ENCODE data around the gene BLMH. TPM values are rescaled to one million over a fixed set of nuclear protein-coding genes. Genes with fewer than 3 reads are reported as not detected.
A peak's percentile ranks its signal among the peaks of the same experiment; 100 is the strongest.

BLMH gene
- polyA plus RNA-seq, 4 donors = 62.7 to 93.6 (median 81.6) TPM

DNA sequence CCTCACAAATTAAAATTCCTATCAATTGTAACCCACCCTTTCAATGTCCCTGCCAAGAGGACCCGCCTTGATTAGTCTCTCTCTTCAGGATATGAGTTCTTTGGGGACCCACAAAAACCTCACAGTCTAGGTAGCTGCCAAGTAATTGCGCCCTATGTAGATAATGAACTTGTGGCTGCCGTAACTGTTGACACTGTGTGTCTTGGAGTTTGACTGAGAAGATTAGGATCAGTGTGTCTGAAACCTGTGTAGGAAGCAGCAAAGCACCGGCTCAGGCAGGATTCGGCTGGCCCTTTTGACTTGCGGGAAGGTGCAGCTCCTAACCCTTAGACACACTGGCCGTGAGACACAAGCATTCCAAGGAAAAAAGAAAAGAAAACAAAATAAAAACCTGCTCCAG, 38.4 kb downstream of the BLMH start:
- no peak for DNase-seq (ENCODE audit: low read depth in 4 of 4, low spot score in 3 of 4)

DNA sequence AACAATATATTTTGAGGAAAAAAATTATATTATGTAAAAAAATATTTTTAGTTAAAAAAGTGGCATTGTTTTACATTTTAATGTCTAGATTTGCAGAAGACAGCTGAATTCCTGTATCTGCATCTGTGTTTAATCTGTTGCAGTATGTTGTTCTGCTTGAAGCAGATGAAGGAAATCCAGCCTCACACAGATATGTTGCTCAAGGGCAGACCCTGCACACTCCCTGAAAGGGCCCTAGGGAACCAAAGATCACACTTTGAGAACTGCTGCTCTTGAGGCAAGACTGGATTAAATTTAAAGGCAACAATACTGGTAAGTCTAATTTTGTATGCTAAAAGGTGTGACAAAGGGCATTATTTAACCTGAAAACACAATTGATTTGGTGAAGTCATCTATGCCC, 39.8 kb downstream of the BLMH start:
- DNase-seq (ENCODE audit: low read depth in 4 of 4, low spot score in 3 of 4) = no peak

DNA sequence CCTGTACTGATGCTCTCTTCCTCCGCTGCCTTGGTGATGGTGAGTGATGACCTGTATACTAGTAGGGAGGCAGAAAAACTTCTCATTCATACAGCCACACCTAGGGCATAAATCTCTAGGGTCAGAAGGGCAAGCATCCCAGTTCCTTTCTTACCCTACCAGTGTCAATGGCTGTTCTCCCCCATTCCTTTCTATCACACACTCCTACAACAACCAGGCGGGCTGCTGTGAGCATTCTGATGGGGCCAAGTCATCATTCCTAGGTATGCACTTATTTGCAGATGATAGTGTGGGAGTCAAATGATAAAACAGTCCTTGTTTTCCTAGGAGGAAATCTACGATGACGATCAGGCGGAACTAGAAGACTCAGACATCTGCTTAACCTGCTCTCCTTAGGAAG, 42.3 kb downstream of the BLMH start:
- DNase-seq (ENCODE audit: low read depth in 4 of 4, low spot score in 3 of 4) = no peak

DNA sequence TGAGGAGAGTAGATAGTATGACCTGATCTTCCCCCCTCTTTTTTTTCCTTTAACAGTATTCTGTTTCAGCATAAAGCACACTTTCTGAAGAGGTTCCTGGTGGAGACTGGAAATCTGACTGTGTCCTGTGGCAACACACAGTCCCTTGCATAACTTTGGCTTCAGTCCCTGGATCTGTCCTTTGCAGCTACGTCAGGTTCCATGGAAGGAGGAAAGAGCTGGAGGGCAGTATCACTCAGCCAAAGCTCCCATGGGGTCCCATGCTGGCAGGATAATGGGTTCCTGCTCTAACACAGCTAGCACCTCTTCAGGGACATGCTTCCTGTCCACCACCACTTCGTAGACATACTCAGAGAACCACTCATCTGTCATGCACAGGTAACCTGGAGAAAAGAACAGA, 43.0 kb downstream of the BLMH start:
- DNase-seq (ENCODE audit: low read depth in 4 of 4, low spot score in 3 of 4) = no peak

GRCh38 chr17:30246460-30246859, 45.3 kb downstream of the BLMH start:
- no peak for DNase-seq (ENCODE audit: low read depth in 4 of 4, low spot score in 3 of 4)

GRCh38 chr17:30244853-30245385, 46.8 kb downstream of the BLMH start:
- no peak for DNase-seq (ENCODE audit: low read depth in 4 of 4, low spot score in 3 of 4)

DNA sequence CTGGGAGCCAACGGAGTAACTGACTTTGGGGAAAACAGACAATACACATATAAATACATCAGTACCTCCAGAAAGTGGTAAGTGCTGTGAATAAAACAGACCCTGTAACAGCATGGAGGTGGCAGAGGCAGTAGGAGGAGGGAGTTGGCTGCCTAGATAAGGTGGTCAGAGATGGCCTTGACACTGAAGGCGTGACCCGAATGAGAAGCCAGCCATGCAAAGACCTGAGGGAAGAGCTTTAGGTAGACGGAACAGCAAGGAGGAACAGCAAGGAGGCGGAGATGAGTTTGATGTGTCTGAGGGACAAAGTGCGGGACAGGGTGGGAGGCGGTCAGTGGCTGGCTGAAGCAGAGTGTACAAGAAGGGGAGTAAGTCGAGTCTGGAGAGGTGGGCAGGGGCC, 48.2 kb downstream of the BLMH start:
- no peak for DNase-seq (ENCODE audit: low read depth in 4 of 4, low spot score in 3 of 4)

DNA sequence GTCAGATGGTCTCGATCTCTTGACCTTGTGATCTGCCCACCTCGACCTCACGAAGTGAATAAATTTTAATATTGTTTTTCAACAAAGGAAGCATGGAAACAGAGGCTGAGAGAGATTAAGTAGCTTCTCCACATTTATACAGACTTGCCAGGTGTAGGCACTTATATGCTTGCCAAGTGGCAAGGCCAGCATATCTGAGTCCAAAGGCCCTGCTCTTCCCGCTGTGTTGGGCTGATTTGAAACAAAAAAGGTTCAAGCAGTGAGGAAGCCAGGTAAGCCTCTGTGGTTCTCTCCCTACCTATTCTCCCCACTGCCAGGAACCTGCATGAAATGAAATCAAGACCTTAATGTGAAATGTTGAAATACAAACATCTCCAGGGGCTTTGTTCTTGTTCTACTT, 48.7 kb downstream of the BLMH start:
- no peak for DNase-seq (ENCODE audit: low read depth in 4 of 4, low spot score in 3 of 4)

DNA sequence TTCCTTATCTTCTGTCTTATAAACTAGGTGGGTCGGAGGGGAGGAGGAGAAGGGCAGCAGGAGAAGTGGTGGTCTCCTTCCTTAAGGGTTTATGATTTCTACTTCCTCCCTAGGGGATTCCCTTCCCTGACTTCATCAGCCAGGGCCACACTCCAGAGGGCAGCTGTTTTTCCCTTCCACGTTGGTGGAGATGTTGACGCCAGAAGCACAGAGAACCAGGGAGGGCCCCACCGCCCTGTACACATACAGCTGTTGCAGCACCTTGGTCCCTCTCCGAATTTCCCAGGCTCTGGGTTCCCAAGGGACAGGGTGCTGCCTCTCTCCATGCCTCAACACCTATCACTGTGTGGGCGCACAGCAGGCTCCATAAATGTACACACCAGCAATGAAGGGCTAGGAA, 50.7 kb downstream of the BLMH start:
- DNase-seq (ENCODE audit: low read depth in 4 of 4, low spot score in 3 of 4) = no peak

DNA sequence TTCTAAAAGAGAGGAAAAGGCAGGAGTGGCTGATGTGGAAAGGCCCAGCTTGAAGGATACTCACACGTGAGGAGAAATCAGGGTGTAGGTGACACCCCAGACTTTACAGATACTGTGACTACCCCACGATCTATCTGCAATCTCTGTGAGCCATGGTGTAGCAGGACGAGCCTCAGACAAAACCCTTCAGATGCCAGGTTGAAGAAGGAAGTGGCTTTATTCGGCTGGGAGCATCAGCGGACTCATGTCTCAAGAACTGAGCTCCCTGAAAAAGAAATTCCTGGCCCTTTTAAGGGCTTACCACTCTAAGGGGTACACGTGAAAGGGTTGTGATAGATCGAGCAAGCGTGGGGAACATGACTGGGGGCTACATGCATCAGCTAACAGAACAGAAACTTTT, 51.6 kb downstream of the BLMH start:
- DNase-seq (ENCODE audit: low read depth in 4 of 4, low spot score in 3 of 4) = no peak

DNA sequence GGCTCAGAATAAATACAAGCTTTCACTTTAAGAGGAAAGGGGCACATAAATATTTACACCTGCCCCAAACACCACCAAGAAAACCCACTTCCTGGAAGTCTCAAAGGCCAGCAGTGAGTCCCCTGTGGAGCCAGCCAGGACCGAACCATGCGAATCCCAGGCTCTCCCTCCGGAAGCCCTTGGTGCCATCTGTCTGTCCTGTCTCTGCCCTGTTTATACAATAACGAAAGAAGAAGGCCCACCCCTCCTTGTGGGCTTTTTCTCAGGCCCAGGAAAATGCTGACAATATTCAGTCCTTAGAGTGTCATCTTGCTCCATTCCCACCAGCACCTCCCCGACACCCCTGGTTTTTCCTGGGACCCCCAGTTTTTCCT, 52.7 kb downstream of the BLMH start:
- no peak for DNase-seq (ENCODE audit: low read depth in 4 of 4, low spot score in 3 of 4)

GRCh38 chr17:30238387-30239088, 53.2 kb downstream of the BLMH start:
- DNase-seq (ENCODE audit: low read depth in 4 of 4, low spot score in 3 of 4) = no peak

GRCh38 chr17:30238003-30238344, 53.8 kb downstream of the BLMH start:
- DNase-seq (ENCODE audit: low read depth in 4 of 4, low spot score in 3 of 4) = no peak

DNA sequence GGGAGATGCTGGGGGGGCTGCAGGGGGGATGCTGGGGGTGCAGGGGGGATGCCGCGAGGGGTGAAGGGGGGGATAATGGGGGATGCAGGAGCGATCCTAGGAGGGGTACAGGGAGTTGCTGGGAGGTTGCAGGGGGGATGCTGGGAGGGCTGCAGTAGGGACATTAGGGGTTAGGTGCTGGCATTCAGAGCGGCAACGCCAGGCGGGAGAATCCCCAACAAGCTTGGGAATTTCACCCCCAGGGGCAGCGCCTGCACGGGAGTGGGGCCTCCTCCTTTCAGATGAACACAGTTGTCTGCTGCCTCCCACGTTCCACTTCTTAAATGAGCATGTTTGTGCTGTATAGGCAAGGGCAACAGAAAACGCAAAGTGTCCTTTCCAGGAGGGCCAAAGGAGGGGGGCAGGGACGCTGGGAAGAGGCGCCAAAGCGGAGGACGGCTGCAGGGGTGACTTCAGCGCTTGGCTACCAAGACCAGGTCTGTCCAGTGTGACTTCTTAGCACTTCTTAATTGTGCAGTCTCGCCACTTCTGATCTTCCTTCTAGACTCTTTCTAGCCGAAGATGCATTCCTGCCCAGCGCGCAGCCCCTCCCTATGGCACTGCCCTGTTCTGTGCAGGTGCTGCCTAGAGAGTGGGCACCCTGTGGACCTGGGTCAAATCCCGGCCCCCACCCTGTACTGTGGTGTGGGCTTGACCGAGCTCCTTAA, 54.3 kb downstream of the BLMH start:
- no peak for DNase-seq (ENCODE audit: low read depth in 4 of 4, low spot score in 3 of 4)

GRCh38 chr17:30236766-30237165, 55.0 kb downstream of the BLMH start:
- DNase-seq (ENCODE audit: low read depth in 4 of 4, low spot score in 3 of 4) = peak in 2 of 4 donors; percentile 37 to 61

GRCh38 chr17:30236297-30236624, 55.5 kb downstream of the BLMH start:
- no peak for DNase-seq (ENCODE audit: low read depth in 4 of 4, low spot score in 3 of 4)

DNA sequence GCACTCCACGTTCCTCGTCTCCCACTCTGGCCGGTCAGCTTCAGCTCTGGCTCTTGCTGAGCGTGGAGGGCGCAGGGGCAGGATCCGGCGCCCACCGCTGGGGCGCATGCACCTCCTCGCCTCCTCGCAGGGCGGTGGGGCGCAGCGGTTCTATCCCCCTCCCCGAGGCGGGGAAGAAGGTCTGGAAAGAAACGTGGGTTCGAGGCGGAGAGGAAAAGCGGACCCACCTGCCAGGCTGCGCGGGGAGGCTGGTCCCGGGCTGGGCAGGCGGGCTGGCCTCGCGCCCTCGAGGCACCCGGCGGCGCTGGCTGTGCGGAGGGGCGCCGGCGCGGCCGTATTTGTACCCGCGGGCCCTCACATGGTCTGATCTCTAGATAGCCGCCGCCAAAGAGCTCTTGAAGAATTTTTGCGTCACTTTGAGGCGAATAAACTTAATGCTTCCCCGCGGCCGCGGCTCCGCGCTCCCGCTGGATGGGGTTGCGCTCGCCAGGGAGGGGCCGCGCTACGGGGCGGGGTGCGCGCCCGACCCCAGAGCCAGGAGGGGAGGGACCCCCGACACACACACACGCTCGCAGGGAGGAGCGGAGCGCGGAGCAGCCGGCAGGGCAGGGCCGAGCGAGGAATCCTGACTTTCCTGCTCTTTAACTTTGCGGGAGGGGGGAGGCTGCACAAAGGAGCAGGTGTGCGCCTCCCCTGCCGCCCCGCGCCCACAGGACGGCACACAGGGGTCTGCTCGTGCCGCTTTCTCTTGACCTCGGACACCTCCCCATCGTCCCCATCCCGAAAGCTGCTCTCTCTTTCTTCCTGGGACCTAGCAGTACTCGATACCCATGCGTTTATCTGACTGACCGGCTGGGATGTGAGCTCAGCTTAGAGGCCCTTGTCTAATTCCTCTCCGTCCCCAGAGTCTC, 56.1 kb downstream of the BLMH start, which contains the start of gene SLC6A4:
Gene SLC6A4, minus strand, starts transcription at position 312 of the 911 bp plus-strand sequence. CDS start 13,739 bp downstream, outside the sequence.
- DNase-seq (ENCODE audit: low read depth in 4 of 4, low spot score in 3 of 4) = no peak

GRCh38 chr17:30234964-30235363, 56.8 kb downstream of the BLMH start:
- DNase-seq (ENCODE audit: low read depth in 4 of 4, low spot score in 3 of 4) = no peak

GRCh38 chr17:30234296-30234695, 57.4 kb downstream of the BLMH start:
- no peak for DNase-seq (ENCODE audit: low read depth in 4 of 4, low spot score in 3 of 4)

DNA sequence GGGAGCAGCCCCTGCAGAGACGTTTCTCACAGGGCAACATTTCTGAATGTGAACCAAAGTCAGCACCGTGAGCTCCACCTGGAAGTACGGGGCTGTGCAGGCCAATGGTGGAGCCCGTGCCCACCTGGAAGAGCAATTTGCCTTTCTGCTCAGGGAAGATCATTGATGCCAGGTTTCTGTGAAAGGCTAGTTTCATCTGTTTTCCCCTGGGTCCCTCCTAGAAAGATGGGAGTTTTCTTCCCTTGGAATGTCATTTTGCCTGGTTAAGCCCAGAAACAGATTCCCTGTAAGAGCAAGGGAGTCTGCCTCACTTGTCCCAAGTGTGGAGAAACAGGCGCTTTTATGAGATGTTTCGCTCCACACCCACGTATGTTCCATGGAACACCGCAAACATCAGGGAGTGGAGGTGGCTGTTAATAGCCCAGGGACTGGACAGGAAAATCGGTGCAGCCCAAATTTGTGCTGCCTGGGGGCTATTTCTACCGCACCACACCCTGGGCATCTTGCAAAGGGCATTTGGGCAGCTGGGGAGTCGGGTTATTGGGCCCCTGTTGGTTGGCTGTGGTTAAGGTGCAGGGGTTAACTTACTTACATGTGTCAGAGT, 58.8 kb downstream of the BLMH start:
- DNase-seq (ENCODE audit: low read depth in 4 of 4, low spot score in 3 of 4) = no peak

Data from left renal pelvis (tissue), 4 donors.